A673 (cell line): Measurements from ENCODE around the gene FURIN. TPM values are rescaled to one million over a fixed set of nuclear protein-coding genes. Genes with fewer than 3 reads are reported as not detected.
"Not testable (repeated sequence)": the region's sequence is repeated elsewhere in the genome, so short reads cannot be mapped to it uniquely, and the experiment has no call there.

ENCODE experiments used
- BruUV-seq: library from RNA; stranded (reverse); fragments of 400-500 nt; replicated peaks from 2 replicates; lab custom pipeline; 2021; lab: Mats Ljungman, UMichigan
- CTCF ChIA-PET: fragments of 300-600 bp; sonication (Branson Sonifier 250); formaldehyde crosslinking; loops from one replicate; lab custom pipeline; 2022; ENCODE audit warnings: antibody characterized with exemption; lab: Charles Lee
- POLR2A ChIA-PET: fragments of 300-600 bp; sonication (Branson Sonifier 250); formaldehyde crosslinking; loops from one replicate; lab custom pipeline; 2022; ENCODE audit warnings: antibody characterized with exemption; ENCODE audit not compliant: low non-redundant PET; lab: Charles Lee
- DNase-seq: peaks from one replicate; pipeline ENCODE4 v3.0.0-alpha.2; 2015; ENCODE audit warnings: low spot score
- H3K27ac ChIP-seq: fragments of 200-600 bp; sonication (generic); 2 replicates; pipeline ENCODE4 v1.5.1; 2016; ENCODE audit warnings: mixed run types, low read depth, mild to moderate bottlenecking, mixed read lengths, antibody characterized with exemption, low read length; ENCODE audit not compliant: poor library complexity, severe bottlenecking
- H3K27me3 ChIP-seq: fragments of 200-600 bp; sonication (generic); replicated peaks from 2 replicates; pipeline ENCODE4 v1.6.1; 2017; ENCODE audit warnings: mixed run types, low read depth, mild to moderate bottlenecking, mixed read lengths, antibody characterized with exemption, low read length; ENCODE audit not compliant: insufficient read depth, poor library complexity
- H3K36me3 ChIP-seq: fragments of 200-600 bp; sonication (generic); 2 replicates; pipeline ENCODE4 v1.6.1; 2016; ENCODE audit warnings: mixed run types, mild to moderate bottlenecking, mixed read lengths, antibody characterized with exemption, low read length; ENCODE audit not compliant: insufficient read depth, poor library complexity, severe bottlenecking
- H3K4me1 ChIP-seq: fragments of 200-600 bp; sonication (generic); 2 replicates; pipeline ENCODE4 v1.6.1; 2017; ENCODE audit warnings: mixed run types, mild to moderate bottlenecking, mixed read lengths, antibody characterized with exemption, low read length; ENCODE audit not compliant: insufficient read depth, poor library complexity, severe bottlenecking
- H3K4me3 ChIP-seq: fragments of 200-600 bp; sonication (generic); 2 replicates; pipeline ENCODE4 v1.5.1; 2016; ENCODE audit warnings: low read depth, mixed run types, mild to moderate bottlenecking, mixed read lengths, low read length; ENCODE audit not compliant: poor library complexity, severe bottlenecking
- H3K9me3 ChIP-seq: fragments of 200-600 bp; sonication (generic); 2 replicates; pipeline ENCODE4 v1.6.1; 2016; ENCODE audit warnings: mixed run types, low read depth, mild to moderate bottlenecking, mixed read lengths, antibody characterized with exemption, low read length; ENCODE audit not compliant: poor library complexity, severe bottlenecking
- CTCF ChIP-seq: fragments of 300-800, 200-600 bp; sonication (generic); conservative IDR thresholded peaks from 2 replicates; pipeline ENCODE4 v1.5.1; 2017; ENCODE audit warnings: low read depth, mild to moderate bottlenecking, antibody characterized with exemption, low read length, moderate library complexity, mixed read lengths
- EZH2 ChIP-seq: fragments of 200-600 bp; sonication (generic); IDR thresholded peaks from 2 replicates; pipeline ENCODE4 v1.6.1; 2017; ENCODE audit warnings: borderline replicate concordance, low read depth, mild to moderate bottlenecking, mixed read lengths, antibody characterized with exemption, low read length; ENCODE audit not compliant: poor library complexity, severe bottlenecking
- intact Hi-C: fragments of 100-400 bp; cut with micrococcal nuclease; formaldehyde crosslinking; loops from one replicate; pipeline ENCODE4 v1.10.0; 2022; ENCODE audit not compliant: unreplicated experiment
- total RNA-seq: library from RNA; stranded (reverse); gene quantifications from 2 replicates; pipeline ENCODE4 v1.2.3, GENCODE V29; 2021

Gene FURIN
- total RNA-seq, 1 experiment from 2014 or later = 63.4 TPM

GRCh38 chr15:90906181-90906849 is 37.9 kb downstream of the FURIN start:
- Histone ChIP-seq H3K4me1 (peaks cover 10% of the 10 kb centered on the region), H3K27ac (no peak overlapping the region), H3K27me3 (no peaks in the 10 kb centered on the region), H3K36me3 (peaks cover 56% of the 10 kb centered on the region), H3K4me3 (no peak overlapping the region), H3K9me3 (no peaks in the 10 kb centered on the region)
- ChIA-PET POLR2A (no interaction called here), CTCF (no interaction called here)
- intact Hi-C loops = loop anchor here (10.0 kb wide), 1 partner anchor 368 kb away; no protein-coding TSS in a partner anchor
- TF ChIP-seq EZH2 = no peak
- TF ChIP-seq CTCF = no peak
- no peak for DNase-seq
- no TSS peak for BruUV-seq

- H3K27me3 ChIP-seq = no peaks in the 10 kb centered on the region
- TF ChIP-seq EZH2 (no peak), CTCF (no peak)
- peaks cover 64% of the 10 kb centered on the region for H3K36me3 ChIP-seq
- no peaks in the 10 kb centered on the region for H3K9me3 ChIP-seq
- H3K27ac ChIP-seq = no peak overlapping the region
- intact Hi-C loops = loop anchor here (10.0 kb wide), 1 partner anchor 368 kb away; no protein-coding TSS in a partner anchor
- CTCF ChIA-PET = no interaction called here
- POLR2A ChIA-PET = no interaction called here
- no TSS peak for BruUV-seq
- peaks cover 5% of the 10 kb centered on the region for H3K4me1 ChIP-seq
- H3K4me3 ChIP-seq = no peak overlapping the region
- no peak for DNase-seq
These were observed 38.8 kb downstream of the FURIN start for GRCh38 chr15:90907051-90907660.

- Histone ChIP-seq H3K9me3 (no peaks in the 10 kb centered on the region), H3K36me3 (peaks cover 72% of the 10 kb centered on the region), H3K4me3 (no peak overlapping the region), H3K4me1 (peaks cover 5% of the 10 kb centered on the region), H3K27me3 (no peaks in the 10 kb centered on the region), H3K27ac (no peak overlapping the region)
- ChIA-PET POLR2A (no interaction called here), CTCF (no interaction called here)
- intact Hi-C loops = loop anchor here (10.0 kb wide), 1 partner anchor 367 kb away; no protein-coding TSS in a partner anchor
- DNase-seq = no peak
- no peak for TF ChIP-seq EZH2
- TF ChIP-seq CTCF = no peak
- no TSS peak for BruUV-seq
These were observed 39.6 kb downstream of the FURIN start for GRCh38 chr15:90907838-90908507.

GRCh38 chr15:90909449-90909848 is 41.1 kb downstream of the FURIN start:
- CTCF ChIA-PET, H3K27ac ChIP-seq, POLR2A ChIA-PET, DNase-seq, H3K4me3 ChIP-seq, H3K4me1 ChIP-seq, H3K27me3 ChIP-seq, BruUV-seq, H3K9me3 ChIP-seq: not testable (repeated sequence)
- intact Hi-C loops = loop anchor here (10.0 kb wide), 1 partner anchor 365 kb away; no protein-coding TSS in a partner anchor
- H3K36me3 ChIP-seq = peaks cover 85% of the 10 kb centered on the region
